HepG2 (cell line): ENCODE results near the gene RNF38. TPM values are rescaled to one million over a fixed set of nuclear protein-coding genes. Genes with fewer than 3 reads are reported as not detected.

ENCODE experiments used
- ATAC-seq: fragments of 200-7000 bp; cut with Tn5 transposase; 3 replicates; pipeline ENCODE4 v1.9.1; 2020; ENCODE audit warnings: mild to moderate bottlenecking, moderate library complexity
- BruUV-seq: library from RNA; stranded (reverse); fragments of 400-500 nt; replicated peaks from 2 replicates; lab custom pipeline; 2021; lab: Mats Ljungman, UMichigan
- CTCF ChIA-PET: fragments of 300-600 bp; formaldehyde crosslinking; extraction: SDS; loops from one replicate; lab custom pipeline; 2021; ENCODE audit warnings: low total read pairs, inconsistent platforms, low intra/inter-chr PET ratio; lab: Yijun Ruan, JAX
- POLR2A ChIA-PET: fragments of 350-600 bp; sonication (Branson Sonifier 250); formaldehyde crosslinking; loops from one replicate; lab custom pipeline; 2020; ENCODE audit warnings: antibody characterized with exemption, inconsistent platforms; lab: Yijun Ruan, JAX
- DNase-seq: peaks from one replicate; pipeline ENCODE4 v3.0.0-alpha.2; 2015; ENCODE audit warnings: low spot score
- FAIRE-seq: peaks from 3 replicates; lab custom pipeline; 2011; peaks lifted over from hg19 to GRCh38; lab: Jason Lieb, UNC
- H2AFZ ChIP-seq: one replicate; pipeline ENCODE4 v1.6.1; 2011; ENCODE audit warnings: low read length, inconsistent platforms
- H3K27ac ChIP-seq: fragments of 300-600 bp; 3 replicates; pipeline ENCODE4 v1.8.0; 2011; ENCODE audit warnings: mixed run types, mild to moderate bottlenecking, mixed read lengths, low read length, inconsistent platforms; ENCODE audit not compliant: insufficient read depth; ENCODE audit errors: extremely low read length
- H3K27me3 ChIP-seq, 2 experiments: fragments of 200-600 bp in 1 of 2; 2 replicates in 1 of 2; 3 replicates in 1 of 2; pipeline versions ENCODE4 v1.6.0 to v1.8.0; 2011; ENCODE audit warnings: low read length in 2 of 2, mild to moderate bottlenecking in 2 of 2, moderate library complexity in 2 of 2, inconsistent platforms in 1 of 2; ENCODE audit not compliant: insufficient read depth in 2 of 2, control insufficient read depth in 1 of 2
- H3K36me3 ChIP-seq, 2 experiments: fragments of 200-600 bp in 1 of 2; replicated peaks in 1 of 2; 2 replicates in 1 of 2; 3 replicates in 1 of 2; pipeline versions ENCODE4 v1.5.1 to v1.8.0; 2011; ENCODE audit warnings: low read length in 2 of 2, inconsistent platforms in 1 of 2; ENCODE audit not compliant: insufficient read depth in 2 of 2, control insufficient read depth in 1 of 2
- H3K4me1 ChIP-seq: 2 replicates; pipeline ENCODE4 v1.5.1; 2012; ENCODE audit warnings: low read length, inconsistent platforms; ENCODE audit not compliant: insufficient read depth
- H3K4me2 ChIP-seq: 2 replicates; pipeline ENCODE4 v1.6.0; 2011; ENCODE audit warnings: low read depth, low read length, inconsistent platforms
- H3K4me3 ChIP-seq, 3 experiments: fragments of 200-600 bp in 1 of 3; sonication (generic), shearing (Covaris generic) in 1 of 3; replicated peaks in 1 of 3; 2 replicates each; pipeline ENCODE4 v1.5.1; 2011 to 2016; ENCODE audit warnings: low read length in 3 of 3, inconsistent platforms in 2 of 3, low read depth in 2 of 3, mild to moderate bottlenecking in 2 of 3, control low read depth in 1 of 3, mixed read lengths in 1 of 3; ENCODE audit not compliant: insufficient read depth in 1 of 3
- H3K79me2 ChIP-seq: one replicate; pipeline ENCODE4 v1.6.1; 2011; ENCODE audit warnings: low read length, inconsistent platforms; ENCODE audit not compliant: insufficient read depth
- H3K9ac ChIP-seq: 2 replicates; pipeline ENCODE4 v1.6.0; 2011; ENCODE audit warnings: mild to moderate bottlenecking, low read depth, low read length, inconsistent platforms; ENCODE audit not compliant: insufficient read depth
- H3K9me3 ChIP-seq: 2 replicates; pipeline ENCODE4 v1.5.1; 2012; ENCODE audit warnings: mild to moderate bottlenecking, low read length
- H4K20me1 ChIP-seq: 2 replicates; pipeline ENCODE4 v1.6.0; 2011; ENCODE audit warnings: inconsistent platforms, mild to moderate bottlenecking, low read length, moderate library complexity; ENCODE audit not compliant: insufficient read depth
- ADNP ChIP-seq: sonication (generic); formaldehyde crosslinking; IDR thresholded peaks from 2 replicates; pipeline ENCODE4 v1.4.0; 2020; ENCODE audit warnings: missing genetic modification reagents
- BCL6 ChIP-seq: IDR thresholded peaks from 2 replicates; pipeline ENCODE4 v1.6.1; 2016; ENCODE audit warnings: missing genetic modification reagents, missing compliant biosample characterization
- CEBPB ChIP-seq: IDR thresholded peaks from 2 replicates; pipeline ENCODE4 v1.6.1; 2011; ENCODE audit warnings: low read depth, low read length, improper control_type of control experiment, borderline replicate concordance
- CEBPG ChIP-seq: IDR thresholded peaks from 2 replicates; pipeline ENCODE4 v1.6.1; 2016
- CREBL2 ChIP-seq: sonication (generic); formaldehyde crosslinking; IDR thresholded peaks from 2 replicates; pipeline ENCODE4 v1.8.1; 2023; ENCODE audit warnings: missing genetic modification reagents, mild to moderate bottlenecking, borderline replicate concordance
- ZMYM2 ChIP-seq: sonication (generic); formaldehyde crosslinking; IDR thresholded peaks from 2 replicates; pipeline ENCODE4 v1.8.0; 2022; ENCODE audit warnings: mild to moderate bottlenecking, missing genetic modification reagents
- ZMYM3 ChIP-seq: sonication (generic); formaldehyde crosslinking; IDR thresholded peaks from 2 replicates; pipeline ENCODE4 v1.5.1; 2020; ENCODE audit warnings: mild to moderate bottlenecking, missing genetic modification reagents
- ZNF12 ChIP-seq: sonication (generic); formaldehyde crosslinking; IDR thresholded peaks from 2 replicates; pipeline ENCODE4 v1.5.0; 2020; ENCODE audit warnings: missing genetic modification reagents
- ZNF253 ChIP-seq: sonication (generic); formaldehyde crosslinking; IDR thresholded peaks from 2 replicates; pipeline ENCODE4 v1.8.0; 2022; ENCODE audit warnings: mild to moderate bottlenecking, missing genetic modification reagents, borderline replicate concordance
- ZNF383 ChIP-seq: sonication (generic); formaldehyde crosslinking; IDR thresholded peaks from 2 replicates; pipeline ENCODE4 v1.4.0; 2020; ENCODE audit warnings: missing genetic modification reagents, mild to moderate bottlenecking, borderline replicate concordance
- ZNF441 ChIP-seq: sonication (generic); formaldehyde crosslinking; IDR thresholded peaks from 2 replicates; pipeline ENCODE4 v1.7.0; 2021; ENCODE audit warnings: missing genetic modification reagents, borderline replicate concordance
- ZNF460 ChIP-seq: sonication (generic); formaldehyde crosslinking; IDR thresholded peaks from 2 replicates; pipeline ENCODE4 v1.5.1; 2020; ENCODE audit warnings: missing genetic modification reagents, mild to moderate bottlenecking, borderline replicate concordance
- ZNF770 ChIP-seq: sonication (generic); formaldehyde crosslinking; IDR thresholded peaks from 2 replicates; pipeline ENCODE4 v1.5.0; 2020; ENCODE audit warnings: mild to moderate bottlenecking, missing genetic modification reagents
- WGBS: methylation state at CpG from one replicate; pipeline ENCODE4 v1.1.6; 2017; ENCODE audit warnings: low lambda C conversion rate; 5-methylcytosine and 5-hydroxymethylcytosine counted together
- in situ Hi-C: cut with HindIII; loops from 2 replicates; pipeline ENCODE4 v1.10.0; 2017; ENCODE audit warnings: low pct_unique_long_range_greater_than_20kb; ENCODE audit not compliant: extremely low pct_ligation_motif_present
- intact Hi-C: fragments of 100-400 bp; cut with micrococcal nuclease; formaldehyde crosslinking; loops from one replicate; pipeline ENCODE4 v1.10.0; 2022; ENCODE audit not compliant: unreplicated experiment
- polyA plus RNA-seq, 8 experiments: library from polyadenylated mRNA; depleted of rRNA in 3 of 8; stranded (reverse) in 7 of 8; unstranded in 1 of 8; fragments of >200 nt; fragmentation: Illumina TruSeq in 4 of 8; extraction: Trizol in 4 of 8; gene quantifications; 2 replicates each; pipeline versions ENCODE4 v1.2.1 to v1.2.3, GENCODE V29; 2011 to 2016; ENCODE audit warnings: low read depth in 4 of 8, missing spikeins in 1 of 8, mixed read lengths in 1 of 8; ENCODE audit not compliant: insufficient read depth in 1 of 8
- total RNA-seq, 5 experiments: library from RNA; depleted of rRNA; stranded (reverse); fragments of >200 nt; fragmentation: Illumina TruSeq; extraction: Trizol; gene quantifications; 2 replicates each; pipeline ENCODE4 v1.2.3, GENCODE V29; 2016; ENCODE audit warnings: low read depth in 1 of 5
- TF ChIP-seq, protein P1 (sequence below): sonication (generic); formaldehyde crosslinking; IDR thresholded peaks from 2 replicates; pipeline ENCODE4 v1.4.0; 2020; ENCODE audit warnings: mild to moderate bottlenecking, missing genetic modification reagents, borderline replicate concordance

Gene RNF38
- total and polyA plus RNA-seq, 2 of the 13 experiments (the other 11 are each of a cell fraction or from before 2014, with no cell fraction given), result 9.1 to 32.1 TPM

- Histone ChIP-seq H2AFZ (no peak overlapping the region), H4K20me1 (no peaks in the 10 kb centered on the region), H3K79me2 (no peaks in the 10 kb centered on the region), H3K9ac (no peak overlapping the region), H3K9me3 (no peaks in the 10 kb centered on the region), H3K36me3 (no peaks in the 10 kb centered on the region), H3K4me2 (peak overlapping the region; percentile 94), H3K4me1 (peaks cover 65% of the 10 kb centered on the region), H3K4me3 (peak overlapping the region in 1 of 3 experiments; percentile 35; a peak in 2 of 6 replicates), H3K27me3 (no peaks in the 10 kb centered on the region), H3K27ac (no peak overlapping the region)
- intact Hi-C loops, result no loop called here
- ATAC-seq (no peak), DNase-seq (no peak), FAIRE-seq (no peak)
- in situ Hi-C loops, result no loop called here
- CTCF ChIA-PET, result no interaction called here
- POLR2A ChIA-PET, result interaction anchor here (1.4 kb wide), 1 partner anchor 60 kb away, joined by 4 read pairs; the partner anchor contains the start of gene GNE
- TF ChIP-seq CREBL2 (CRISPR knock-in tag), result no peak
- TF ChIP-seq ADNP (CRISPR knock-in tag), result peak; percentile 62; the same call in 1 of the 2 replicates
- TF ChIP-seq ZMYM2 (CRISPR knock-in tag), result peak; percentile 48; the same call in 1 of the 2 replicates
- no peak for TF ChIP-seq ZNF253 (CRISPR knock-in tag)
- TF ChIP-seq CEBPG (CRISPR knock-in tag), result peak; percentile 61
- peak; percentile 67; the same call in 1 of the 2 replicates for TF ChIP-seq ZMYM3 (CRISPR knock-in tag)
- TF ChIP-seq ZNF383 (CRISPR knock-in tag), result no peak
- TF ChIP-seq CEBPB, result peak; percentile 62; the same call in 1 of the 2 replicates
- TF ChIP-seq ZNF460 (CRISPR knock-in tag), result peak; percentile 73
- TF ChIP-seq ZNF441 (CRISPR knock-in tag), result no peak
- TF ChIP-seq BCL6 (CRISPR knock-in tag), result peak; percentile 59; the same call in 1 of the 2 replicates
- TF ChIP-seq ZNF770 (CRISPR knock-in tag), result peak; percentile 98
- TF ChIP-seq, protein P1, sequence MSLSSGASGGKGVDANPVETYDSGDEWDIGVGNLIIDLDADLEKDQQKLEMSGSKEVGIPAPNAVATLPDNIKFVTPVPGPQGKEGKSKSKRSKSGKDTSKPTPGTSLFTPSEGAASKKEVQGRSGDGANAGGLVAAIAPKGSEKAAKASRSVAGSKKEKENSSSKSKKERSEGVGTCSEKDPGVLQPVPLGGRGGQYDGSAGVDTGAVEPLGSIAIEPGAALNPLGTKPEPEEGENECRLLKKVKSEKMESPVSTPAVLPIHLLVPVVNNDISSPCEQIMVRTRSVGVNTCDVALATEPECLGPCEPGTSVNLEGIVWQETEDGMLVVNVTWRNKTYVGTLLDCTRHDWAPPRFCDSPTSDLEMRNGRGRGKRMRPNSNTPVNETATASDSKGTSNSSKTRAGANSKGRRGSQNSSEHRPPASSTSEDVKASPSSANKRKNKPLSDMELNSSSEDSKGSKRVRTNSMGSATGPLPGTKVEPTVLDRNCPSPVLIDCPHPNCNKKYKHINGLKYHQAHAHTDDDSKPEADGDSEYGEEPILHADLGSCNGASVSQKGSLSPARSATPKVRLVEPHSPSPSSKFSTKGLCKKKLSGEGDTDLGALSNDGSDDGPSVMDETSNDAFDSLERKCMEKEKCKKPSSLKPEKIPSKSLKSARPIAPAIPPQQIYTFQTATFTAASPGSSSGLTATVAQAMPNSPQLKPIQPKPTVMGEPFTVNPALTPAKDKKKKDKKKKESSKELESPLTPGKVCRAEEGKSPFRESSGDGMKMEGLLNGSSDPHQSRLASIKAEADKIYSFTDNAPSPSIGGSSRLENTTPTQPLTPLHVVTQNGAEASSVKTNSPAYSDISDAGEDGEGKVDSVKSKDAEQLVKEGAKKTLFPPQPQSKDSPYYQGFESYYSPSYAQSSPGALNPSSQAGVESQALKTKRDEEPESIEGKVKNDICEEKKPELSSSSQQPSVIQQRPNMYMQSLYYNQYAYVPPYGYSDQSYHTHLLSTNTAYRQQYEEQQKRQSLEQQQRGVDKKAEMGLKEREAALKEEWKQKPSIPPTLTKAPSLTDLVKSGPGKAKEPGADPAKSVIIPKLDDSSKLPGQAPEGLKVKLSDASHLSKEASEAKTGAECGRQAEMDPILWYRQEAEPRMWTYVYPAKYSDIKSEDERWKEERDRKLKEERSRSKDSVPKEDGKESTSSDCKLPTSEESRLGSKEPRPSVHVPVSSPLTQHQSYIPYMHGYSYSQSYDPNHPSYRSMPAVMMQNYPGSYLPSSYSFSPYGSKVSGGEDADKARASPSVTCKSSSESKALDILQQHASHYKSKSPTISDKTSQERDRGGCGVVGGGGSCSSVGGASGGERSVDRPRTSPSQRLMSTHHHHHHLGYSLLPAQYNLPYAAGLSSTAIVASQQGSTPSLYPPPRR, result 0 out of 2 replicates have a peak, but pooled peaks have one; percentile 10
- 0 out of 2 replicates have a peak, but pooled peaks have one; percentile 11 for TF ChIP-seq ZNF12 (CRISPR knock-in tag)
- WGBS, result 18% methylated on average over 14 of the region's 14 CpGs
- no TSS peak for BruUV-seq
These were observed 81.8 kb downstream of the RNF38 start for GRCh38 chr9:36318212-36318802.
